ENCODE data around the gene CTNNA2.

GRCh38 chr2:80050246-80050645 is 537.4 kb downstream of the CTNNA2 start:
- TF ChIP-seq, protein P1, sequence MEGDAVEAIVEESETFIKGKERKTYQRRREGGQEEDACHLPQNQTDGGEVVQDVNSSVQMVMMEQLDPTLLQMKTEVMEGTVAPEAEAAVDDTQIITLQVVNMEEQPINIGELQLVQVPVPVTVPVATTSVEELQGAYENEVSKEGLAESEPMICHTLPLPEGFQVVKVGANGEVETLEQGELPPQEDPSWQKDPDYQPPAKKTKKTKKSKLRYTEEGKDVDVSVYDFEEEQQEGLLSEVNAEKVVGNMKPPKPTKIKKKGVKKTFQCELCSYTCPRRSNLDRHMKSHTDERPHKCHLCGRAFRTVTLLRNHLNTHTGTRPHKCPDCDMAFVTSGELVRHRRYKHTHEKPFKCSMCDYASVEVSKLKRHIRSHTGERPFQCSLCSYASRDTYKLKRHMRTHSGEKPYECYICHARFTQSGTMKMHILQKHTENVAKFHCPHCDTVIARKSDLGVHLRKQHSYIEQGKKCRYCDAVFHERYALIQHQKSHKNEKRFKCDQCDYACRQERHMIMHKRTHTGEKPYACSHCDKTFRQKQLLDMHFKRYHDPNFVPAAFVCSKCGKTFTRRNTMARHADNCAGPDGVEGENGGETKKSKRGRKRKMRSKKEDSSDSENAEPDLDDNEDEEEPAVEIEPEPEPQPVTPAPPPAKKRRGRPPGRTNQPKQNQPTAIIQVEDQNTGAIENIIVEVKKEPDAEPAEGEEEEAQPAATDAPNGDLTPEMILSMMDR (IDR thresholded peaks at IDR 0.05), result no peak
- no peak for TF ChIP-seq POLR2A (IDR thresholded peaks at IDR 0.05)

Measured in transverse colon (tissue), 3 donors.